Peyer's patch (tissue), 4 donors: ENCODE results near the gene PAK4.

Experiments
- POLR2A ChIP-seq, 2 donors: fragments of 450-650 bp; IDR thresholded peaks; one replicate each; pipeline ENCODE4 v1.5.1; 2017; ENCODE audit warnings: antibody characterized with exemption in 2 of 2, mild to moderate bottlenecking in 2 of 2, moderate library complexity in 2 of 2
- TF ChIP-seq, protein P1 (sequence below), 6 experiments: fragments of 450-650 bp in 4 of 6; fragments of 200-600 bp in 2 of 6; sonication (generic) in 1 of 6; IDR thresholded peaks; one replicate each; pipeline ENCODE4 v1.5.1; 2017 to 2019; ENCODE audit warnings: antibody characterized with exemption in 6 of 6, mild to moderate bottlenecking in 3 of 6, moderate library complexity in 1 of 6

DNA sequence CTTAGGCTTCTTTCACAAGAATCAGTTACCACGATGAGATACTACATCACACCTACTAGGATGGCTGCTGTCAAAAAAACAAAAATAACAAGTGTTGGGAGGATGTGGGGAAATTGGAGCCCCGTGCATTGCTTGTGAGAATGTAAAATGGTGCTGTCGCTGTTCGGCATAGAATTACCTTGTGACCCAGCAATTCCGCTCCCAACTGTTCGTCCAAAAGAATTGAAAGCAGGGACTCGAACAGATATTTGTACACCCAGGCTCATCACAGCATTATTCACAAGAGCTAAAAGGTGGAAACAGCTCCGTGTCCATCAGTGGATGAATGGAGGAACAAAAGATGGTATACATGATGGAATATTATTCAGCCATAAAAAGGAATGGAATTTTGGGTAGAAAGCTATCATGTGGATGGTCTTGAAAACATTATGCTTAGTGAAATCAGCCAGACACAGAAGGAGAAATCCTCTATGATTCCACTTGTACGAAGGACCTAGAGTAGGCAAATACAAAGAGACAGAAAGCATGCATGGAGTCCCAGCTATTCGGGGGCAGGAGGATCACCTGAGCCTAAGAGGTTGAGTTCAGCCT is 23.4 kb downstream of the PAK4 start:
- TF ChIP-seq, protein P1, sequence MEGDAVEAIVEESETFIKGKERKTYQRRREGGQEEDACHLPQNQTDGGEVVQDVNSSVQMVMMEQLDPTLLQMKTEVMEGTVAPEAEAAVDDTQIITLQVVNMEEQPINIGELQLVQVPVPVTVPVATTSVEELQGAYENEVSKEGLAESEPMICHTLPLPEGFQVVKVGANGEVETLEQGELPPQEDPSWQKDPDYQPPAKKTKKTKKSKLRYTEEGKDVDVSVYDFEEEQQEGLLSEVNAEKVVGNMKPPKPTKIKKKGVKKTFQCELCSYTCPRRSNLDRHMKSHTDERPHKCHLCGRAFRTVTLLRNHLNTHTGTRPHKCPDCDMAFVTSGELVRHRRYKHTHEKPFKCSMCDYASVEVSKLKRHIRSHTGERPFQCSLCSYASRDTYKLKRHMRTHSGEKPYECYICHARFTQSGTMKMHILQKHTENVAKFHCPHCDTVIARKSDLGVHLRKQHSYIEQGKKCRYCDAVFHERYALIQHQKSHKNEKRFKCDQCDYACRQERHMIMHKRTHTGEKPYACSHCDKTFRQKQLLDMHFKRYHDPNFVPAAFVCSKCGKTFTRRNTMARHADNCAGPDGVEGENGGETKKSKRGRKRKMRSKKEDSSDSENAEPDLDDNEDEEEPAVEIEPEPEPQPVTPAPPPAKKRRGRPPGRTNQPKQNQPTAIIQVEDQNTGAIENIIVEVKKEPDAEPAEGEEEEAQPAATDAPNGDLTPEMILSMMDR (IDR thresholded peaks at IDR 0.05): no peak
- TF ChIP-seq POLR2A (IDR thresholded peaks at IDR 0.05): no peak
